Testis (tissue), 2 donors: ENCODE results near the gene TBX10.

Experiments used
- CTCF ChIP-seq, 3 experiments: fragments of 450-650 bp in 2 of 3; fragments of 200-600 bp in 1 of 3; sonication (generic) in 1 of 3; IDR thresholded peaks; one replicate each; pipeline ENCODE4 v1.5.1; 2016 to 2019; ENCODE audit warnings: antibody characterized with exemption in 3 of 3, mild to moderate bottlenecking in 2 of 3, moderate library complexity in 1 of 3
- POLR2A ChIP-seq: fragments of 450-650 bp; IDR thresholded peaks from one replicate; pipeline ENCODE4 v1.6.1; 2017; ENCODE audit warnings: antibody characterized with exemption, mild to moderate bottlenecking, moderate library complexity

DNA sequence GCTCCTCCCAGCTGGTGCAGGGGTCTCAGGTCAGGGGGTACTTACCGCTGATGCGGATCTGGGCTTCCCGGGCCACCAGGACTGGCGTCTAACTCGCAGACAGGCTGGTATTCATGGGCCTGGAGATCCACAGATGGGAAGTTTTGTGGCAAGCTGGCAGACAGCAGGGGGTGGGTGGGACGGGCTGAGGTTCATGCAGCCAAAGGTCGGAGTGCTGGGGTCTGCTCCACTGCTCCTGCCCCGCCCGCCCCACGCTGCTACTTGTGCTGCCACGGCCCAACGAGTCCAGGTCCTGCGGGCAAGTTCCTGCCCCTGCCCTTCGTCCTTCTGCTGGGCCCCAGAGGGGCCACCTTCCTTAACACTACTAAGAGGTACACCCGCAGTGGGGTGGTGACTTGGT is 7.9 kb upstream of the TBX10 start:
- TF ChIP-seq CTCF (IDR thresholded peaks at IDR 0.05) (no peak), POLR2A (no peak)
